ENCODE measurements around the gene LAMA2.

LAMA2 gene

DNA sequence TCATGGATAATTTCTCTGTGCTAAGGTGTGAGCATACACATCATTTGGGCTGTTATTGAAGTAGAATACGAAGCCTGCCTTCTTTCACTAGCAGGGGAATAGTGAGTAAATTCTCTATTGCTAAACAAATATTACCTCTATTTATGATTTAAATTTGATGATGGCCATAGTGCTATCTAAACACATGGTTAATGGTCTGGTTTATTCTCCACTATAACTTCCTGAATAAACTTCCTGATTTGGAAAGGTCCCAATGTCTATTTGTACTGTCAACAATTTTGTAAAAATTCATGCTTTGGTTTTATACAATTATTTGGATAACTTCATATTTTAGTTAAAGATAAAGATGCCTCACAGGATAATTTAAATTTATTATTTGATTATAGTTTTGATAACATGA is 426.2 kb downstream of the LAMA2 start:
- no peak for DNase-seq (ENCODE audit: low read depth)

DNA sequence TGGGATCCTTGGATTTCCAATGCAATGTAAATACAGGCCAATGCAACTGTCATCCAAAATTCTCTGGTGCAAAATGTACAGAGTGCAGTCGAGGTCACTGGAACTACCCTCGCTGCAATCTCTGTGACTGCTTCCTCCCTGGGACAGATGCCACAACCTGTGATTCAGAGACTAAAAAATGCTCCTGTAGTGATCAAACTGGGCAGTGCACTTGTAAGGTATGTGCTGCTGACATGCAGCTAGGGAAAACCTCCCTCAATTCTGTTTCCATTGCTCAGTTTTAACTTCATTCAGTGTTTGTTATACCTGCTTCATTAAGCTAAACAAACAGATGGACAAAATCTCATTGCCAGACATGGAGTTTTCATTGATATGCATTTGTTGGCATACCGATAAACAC is 429.9 kb downstream of the LAMA2 start:
- DNase-seq (ENCODE audit: low read depth) = peak; percentile 22

DNA sequence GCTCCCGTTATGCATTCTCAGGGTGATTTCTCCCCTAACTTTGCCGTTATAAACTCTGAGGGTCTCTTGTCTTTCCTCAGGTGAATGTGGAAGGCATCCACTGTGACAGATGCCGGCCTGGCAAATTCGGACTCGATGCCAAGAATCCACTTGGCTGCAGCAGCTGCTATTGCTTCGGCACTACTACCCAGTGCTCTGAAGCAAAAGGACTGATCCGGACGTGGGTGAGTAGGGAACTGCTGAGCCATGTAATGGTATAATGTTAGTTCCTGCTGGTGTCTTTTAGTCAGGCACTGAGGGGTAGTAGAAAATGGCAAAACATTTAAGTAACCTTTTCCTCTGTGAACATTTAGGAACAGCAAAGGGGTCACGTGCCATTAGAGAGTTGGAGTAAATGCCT is 431.6 kb downstream of the LAMA2 start:
- DNase-seq (ENCODE audit: low read depth) = no peak

DNA sequence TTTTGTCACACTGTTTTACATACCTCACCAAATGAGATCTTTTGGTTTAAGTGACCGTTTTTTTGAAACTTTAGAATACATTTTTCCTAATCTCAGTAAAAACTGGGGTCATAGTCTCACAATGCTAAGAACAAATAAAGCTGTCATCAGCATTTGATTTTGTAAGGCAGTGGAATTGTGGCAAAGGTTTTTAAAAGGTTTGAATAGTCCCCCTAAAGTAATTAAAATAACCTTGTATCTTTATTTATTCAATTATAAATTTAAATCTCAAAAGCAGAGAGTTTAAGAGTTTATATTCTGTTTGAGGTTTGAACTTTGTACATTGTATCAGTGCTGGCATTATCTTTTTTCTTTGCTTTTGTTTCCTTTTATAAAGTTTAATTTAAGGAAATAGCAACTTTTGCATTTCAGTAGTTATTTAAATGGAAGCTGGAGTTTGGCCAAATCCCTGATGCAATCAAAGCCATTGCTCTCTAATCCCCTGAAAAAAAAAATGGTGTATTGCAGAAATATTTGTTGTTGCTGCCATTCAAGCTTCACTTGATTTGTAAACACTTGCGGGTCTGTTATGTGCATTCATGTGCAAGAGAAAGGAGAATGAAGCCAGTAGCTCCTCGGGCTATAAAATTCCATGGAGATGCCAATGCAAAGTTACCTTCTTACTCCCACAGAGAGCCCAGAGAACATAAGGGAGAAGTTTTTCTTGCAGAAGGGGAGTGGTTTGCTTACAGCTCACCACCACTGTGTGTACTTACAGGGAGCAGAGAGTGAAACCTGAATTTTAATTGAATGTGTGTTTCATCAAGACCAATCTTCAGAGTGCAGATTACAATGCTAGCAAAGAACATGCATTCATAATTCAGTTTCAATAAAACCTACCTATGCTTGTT is 435.2 kb downstream of the LAMA2 start:
- DNase-seq (ENCODE audit: low read depth) = peak; percentile 13

DNA sequence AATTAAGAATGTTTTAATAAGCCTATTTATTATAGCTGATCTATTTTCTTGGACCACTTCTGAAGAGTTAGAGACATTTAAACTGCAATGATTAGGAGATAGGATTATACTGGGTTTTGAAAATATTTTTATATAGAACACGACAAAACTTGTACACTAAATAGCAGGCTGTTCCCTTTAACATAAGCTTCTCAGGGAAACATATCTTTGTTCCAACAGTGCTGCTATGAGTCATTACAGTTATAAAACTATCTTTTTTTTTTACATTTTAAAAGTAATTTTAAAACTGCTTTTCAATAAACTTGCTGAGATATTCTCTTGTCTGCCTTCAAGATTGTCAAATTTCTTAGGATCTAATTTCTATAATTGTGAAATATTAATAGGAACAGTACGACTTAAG is 438.0 kb downstream of the LAMA2 start:
- DNase-seq (ENCODE audit: low read depth) = no peak

DNA sequence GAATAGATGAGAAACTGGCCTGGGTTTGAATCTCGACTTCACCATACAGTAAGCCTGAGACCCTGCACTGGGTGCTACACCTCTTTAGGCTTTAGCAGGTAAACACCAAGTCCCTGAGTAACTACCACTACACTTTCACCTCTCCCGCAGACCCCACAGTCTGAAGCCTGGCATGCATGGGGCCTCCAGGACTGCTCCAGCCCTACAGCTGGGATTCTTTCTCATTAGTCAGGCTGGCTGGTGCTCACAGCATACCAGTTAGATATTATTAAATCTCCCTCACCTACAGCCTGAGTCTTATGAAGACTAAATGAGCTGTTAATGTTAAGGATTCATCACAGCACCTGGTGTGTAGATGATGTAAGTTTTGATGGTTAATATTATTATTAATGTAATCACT is 438.4 kb downstream of the LAMA2 start:
- no peak for DNase-seq (ENCODE audit: low read depth)

DNA sequence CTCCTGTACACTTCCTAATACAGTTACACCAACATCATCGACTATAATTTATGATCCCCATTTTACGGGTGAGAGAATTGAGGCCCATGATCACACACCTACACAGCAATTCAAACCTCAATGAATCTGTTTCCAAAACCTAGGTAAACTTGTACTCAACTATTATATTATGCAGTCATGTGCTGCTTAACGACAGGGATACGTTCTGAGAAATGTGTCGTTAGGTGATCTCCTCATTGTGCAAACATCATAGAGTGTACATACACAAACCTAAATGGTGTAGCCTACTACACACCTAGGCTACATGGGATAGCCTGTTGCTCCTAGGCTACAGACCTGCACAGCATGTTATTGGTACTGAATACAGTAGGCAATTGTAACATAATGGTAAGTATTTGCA is 441.4 kb downstream of the LAMA2 start:
- DNase-seq (ENCODE audit: low read depth) = no peak

DNA sequence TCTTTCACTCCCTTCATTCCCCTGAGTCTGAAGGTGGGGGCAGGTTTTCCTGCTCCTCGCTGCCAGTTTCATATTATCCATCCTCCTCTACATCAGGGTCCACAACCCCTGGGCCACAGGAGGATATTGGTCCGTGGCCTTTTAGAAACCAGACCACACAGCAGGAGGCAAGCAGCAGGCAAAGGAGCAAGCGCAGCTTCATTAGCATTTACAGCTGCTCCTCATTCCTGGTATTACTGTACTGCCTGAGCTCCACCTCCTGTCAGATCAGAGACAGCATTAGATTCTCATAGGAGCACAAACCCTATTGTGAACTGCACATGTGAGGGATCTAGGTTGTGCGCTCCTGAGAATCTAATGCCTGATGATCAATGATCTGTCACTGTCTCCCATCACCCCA is 446.7 kb downstream of the LAMA2 start:
- DNase-seq (ENCODE audit: low read depth) = no peak

DNA sequence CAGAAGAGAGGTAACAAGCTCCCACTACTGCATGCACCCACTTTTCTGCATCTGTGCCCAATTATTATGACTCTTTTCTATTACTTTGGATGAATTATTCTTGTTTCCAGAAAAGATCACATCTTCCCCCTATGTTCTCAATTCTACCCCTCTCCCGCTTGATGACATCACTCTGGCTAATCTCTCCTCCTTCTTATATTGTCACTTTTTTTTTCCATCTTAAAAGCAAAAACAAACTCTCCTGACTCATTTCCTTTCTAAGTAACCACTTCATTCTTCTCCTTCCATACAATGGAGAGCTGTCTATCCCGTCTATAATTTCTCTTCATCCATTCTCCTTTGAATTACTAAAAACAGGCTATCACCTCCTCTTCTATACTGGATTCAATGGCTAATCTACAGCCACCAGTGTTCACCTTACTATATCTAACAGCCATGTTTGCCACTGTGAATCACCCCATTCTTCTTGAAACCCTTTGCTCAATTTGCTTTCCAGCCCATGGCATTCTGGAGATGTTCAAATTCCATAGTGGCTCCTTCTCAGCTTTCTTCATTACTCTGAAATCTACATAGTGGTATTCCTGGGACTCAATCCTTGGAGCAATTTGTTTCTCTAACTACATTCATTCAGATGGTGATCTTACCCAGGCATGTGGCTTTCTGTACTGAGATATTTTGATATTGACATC is 448.7 kb downstream of the LAMA2 start:
- DNase-seq (ENCODE audit: low read depth) = peak; percentile 36

DNA sequence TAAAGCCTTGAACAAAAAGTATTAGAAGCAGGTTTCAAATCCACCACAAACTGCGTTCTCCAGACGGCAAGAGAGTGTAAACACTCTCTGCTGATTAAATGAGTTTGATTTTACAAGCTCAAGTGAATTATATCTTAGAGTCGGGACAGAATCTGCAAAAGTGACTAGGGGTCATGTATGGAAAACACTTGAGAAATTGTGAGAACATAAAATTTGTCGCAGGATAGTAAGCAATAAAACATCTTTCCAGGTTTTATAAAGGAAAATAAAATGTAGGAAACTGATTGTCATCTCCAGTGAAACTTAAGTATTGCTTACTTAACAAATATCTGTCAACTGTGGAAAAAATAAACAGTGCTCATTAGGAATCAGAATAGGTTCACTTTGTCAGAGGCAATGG is 452.9 kb downstream of the LAMA2 start:
- no peak for DNase-seq (ENCODE audit: low read depth)

DNA sequence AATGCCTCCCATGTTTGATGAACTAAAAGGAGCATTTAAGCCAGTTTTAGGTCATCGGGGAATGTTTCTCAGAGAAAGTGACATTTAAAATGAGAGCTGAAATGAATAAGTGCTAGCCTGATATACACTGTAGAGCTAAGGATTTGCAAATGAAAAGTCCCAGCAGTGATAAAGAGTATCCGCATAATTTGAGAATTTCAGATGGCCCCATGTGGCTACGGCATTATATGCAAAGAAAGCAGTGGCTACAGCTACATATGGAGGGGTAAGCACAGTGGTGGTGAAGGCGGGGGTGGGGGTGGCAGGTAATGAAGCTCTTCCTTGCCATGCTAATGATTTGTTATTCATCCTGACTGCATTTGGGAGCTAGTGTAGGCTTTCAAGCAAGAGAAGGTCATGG is 455.7 kb downstream of the LAMA2 start:
- no peak for DNase-seq (ENCODE audit: low read depth)

DNA sequence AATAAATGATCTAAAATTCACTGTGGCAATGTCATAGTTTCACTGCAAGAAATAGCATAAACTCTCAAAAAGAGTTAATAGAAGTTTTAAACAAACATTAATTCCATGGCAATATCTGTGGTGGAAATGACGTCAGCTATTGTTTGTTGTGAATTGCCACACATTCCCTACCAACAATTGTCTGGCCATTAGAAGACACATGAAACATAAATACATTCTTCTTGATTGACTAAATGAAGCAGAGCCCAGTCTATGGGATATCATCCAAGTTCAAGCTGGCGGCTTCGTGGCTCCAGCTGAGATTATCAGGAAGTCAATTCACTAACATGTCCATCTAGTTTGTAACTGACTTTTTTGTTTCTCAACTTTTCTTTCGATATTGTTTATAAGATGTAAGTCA is 458.0 kb downstream of the LAMA2 start:
- DNase-seq (ENCODE audit: low read depth) = peak; percentile 76

DNA sequence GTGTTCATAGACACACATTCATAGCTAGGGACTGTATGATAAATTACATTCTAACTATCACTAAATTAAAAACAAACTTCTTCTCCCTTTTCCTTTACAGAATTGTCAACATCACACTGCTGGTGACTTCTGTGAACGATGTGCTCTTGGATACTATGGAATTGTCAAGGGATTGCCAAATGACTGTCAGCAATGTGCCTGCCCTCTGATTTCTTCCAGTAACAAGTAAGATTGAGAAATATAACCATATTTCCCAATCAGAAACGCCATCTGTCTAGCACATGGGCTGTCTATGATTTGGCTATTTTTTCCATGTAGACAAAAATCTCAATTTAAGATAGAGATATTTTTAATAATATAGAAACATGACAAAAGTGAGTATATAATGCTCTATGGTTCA is 459.3 kb downstream of the LAMA2 start:
- no peak for DNase-seq (ENCODE audit: low read depth)

DNA sequence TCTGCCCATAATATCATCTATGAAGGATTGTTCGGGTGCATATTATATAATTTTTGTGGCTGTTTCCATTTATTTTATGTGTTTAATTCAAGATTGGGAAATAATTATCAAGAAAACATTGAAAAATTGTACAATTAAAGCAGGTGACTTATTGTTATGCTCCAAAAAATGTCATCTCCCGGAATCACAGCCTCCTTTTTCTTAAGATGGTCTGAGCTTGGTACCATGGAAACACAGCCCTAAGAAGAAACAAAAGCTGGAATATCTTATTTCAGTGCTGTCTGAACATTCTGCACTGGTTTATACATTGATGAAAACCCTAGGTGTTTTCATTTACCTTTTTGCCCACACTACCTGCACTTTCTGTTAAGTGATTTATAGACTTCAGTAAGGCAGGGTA is 459.9 kb downstream of the LAMA2 start:
- DNase-seq (ENCODE audit: low read depth) = no peak

DNA sequence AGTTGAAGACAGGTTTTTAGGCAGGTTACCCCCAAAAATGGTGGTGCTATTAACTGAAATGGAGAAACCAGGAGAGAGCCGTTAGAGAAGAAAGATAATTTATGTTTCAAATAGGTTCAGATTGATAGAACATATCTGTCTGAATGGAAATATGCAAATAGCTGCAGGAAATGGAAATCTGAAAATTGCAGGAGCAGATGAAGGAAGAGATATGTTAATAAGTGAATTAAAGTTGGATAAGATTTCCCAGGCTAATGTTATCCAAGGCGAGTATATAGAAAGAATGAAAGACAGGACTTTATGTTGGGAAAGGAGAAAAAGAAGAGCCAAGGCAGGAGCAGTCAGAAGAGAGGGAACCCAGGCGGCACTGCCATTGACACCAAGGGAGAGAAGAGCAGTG is 461.4 kb downstream of the LAMA2 start:
- DNase-seq (ENCODE audit: low read depth) = no peak

DNA sequence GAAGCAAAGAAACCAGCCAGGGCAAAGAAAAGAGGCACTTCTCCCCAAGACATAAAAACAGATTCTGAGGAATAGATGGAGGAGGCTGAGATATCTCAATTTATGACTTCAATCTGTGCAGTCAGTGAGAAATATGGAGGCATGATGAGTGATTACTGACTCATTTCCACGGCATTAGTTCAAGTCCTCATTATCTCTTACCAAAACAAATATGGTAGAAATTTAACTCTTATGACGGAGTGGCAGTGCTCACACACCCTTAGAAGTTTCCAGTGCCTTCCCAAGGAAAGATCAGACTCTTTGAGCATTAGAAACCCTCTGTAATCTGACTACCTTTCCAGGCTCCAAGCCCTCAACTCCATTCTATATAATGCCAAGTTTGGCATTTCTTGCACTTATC is 463.0 kb downstream of the LAMA2 start:
- DNase-seq (ENCODE audit: low read depth) = peak; percentile 79

DNA sequence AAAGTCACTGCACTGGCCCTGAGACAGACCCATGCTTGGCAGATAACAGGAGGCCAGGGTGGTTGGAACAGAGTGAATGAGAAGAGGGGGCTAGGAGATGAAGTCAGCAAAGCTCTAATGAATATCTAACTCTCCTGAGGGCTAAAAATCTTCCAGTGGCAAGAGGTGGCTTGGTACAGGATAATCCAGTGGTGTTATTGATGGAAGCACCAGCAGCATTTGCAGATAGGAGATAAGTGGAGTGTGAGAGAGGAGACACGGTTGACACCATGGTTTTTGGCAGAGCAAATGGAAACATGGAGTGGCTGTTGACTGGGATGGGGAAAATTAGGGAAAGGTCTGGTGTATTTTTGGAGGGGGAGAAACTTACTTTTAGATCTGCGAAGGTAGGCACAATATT is 464.0 kb downstream of the LAMA2 start:
- DNase-seq (ENCODE audit: low read depth) = no peak

DNA sequence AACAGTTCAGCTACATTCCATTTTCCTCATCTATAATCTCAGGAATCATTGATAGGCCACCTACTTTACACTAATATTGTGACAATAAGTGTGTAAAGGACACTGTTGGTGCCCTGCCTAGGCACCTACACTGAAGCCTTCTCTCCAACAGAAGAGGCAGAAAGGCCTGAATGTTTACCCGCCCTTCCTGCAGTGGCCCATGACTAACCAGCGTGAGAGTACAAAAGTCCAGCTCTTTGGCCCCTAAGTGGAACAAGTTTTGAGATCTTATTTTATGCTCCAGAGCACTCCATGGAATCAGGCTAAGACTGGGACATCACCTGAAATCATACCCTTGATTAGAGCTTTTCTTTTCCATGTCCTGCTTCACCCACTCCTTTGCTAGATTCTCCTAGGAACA is 467.3 kb downstream of the LAMA2 start:
- DNase-seq (ENCODE audit: low read depth) = no peak

DNA sequence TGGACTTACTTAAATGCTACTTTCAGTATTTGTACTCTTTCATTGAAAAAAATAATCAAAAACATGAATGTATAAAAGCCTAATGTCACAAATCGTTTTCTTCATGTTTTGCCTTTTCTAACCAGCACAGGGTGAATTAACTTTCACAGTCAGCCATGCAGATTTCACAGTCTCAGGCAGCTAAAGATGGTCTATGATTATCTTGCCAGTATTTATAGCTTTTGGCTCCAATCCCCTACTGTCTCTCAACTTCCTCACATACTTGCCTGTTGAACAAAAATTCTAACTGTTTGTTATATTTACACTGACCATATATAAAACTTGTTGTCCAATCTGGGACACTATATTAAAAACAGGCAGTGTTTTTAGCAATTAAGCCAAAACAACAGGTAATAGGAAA is 468.9 kb downstream of the LAMA2 start:
- DNase-seq (ENCODE audit: low read depth) = no peak

DNA sequence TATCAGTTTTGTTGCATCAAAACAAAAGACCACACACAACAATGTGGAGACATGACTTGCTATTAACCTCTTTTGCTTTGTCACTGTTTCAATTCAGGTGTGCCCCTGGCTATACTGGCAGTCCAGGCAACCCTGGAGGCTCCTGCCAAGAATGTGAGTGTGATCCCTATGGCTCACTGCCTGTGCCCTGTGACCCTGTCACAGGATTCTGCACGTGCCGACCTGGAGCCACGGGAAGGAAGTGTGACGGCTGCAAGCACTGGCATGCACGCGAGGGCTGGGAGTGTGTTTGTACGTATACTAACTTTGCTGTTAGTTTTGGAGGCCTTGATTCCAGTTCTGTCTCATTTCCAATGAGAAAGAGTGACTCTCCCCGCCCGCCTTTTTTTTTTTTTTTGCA is 470.1 kb downstream of the LAMA2 start:
- no peak for DNase-seq (ENCODE audit: low read depth)

DNA sequence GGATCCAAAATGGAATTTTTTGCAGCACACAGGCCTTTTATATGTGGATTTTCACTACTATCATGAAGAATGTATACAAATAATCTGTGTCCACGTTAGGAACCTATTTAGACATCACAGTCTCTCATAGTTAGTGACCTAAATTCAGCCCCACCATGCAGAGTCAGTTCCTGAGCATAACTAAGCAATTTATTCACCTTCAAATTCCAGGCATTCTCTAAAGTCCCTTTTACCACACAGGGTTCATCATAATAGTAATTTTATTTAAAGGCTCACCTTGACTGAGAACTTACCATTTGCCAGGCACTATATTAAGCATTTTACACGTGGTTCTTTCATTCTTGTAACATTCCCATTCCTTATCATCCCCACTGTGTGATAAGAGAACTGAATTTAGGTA is 473.2 kb downstream of the LAMA2 start:
- no peak for DNase-seq (ENCODE audit: low read depth)

DNA sequence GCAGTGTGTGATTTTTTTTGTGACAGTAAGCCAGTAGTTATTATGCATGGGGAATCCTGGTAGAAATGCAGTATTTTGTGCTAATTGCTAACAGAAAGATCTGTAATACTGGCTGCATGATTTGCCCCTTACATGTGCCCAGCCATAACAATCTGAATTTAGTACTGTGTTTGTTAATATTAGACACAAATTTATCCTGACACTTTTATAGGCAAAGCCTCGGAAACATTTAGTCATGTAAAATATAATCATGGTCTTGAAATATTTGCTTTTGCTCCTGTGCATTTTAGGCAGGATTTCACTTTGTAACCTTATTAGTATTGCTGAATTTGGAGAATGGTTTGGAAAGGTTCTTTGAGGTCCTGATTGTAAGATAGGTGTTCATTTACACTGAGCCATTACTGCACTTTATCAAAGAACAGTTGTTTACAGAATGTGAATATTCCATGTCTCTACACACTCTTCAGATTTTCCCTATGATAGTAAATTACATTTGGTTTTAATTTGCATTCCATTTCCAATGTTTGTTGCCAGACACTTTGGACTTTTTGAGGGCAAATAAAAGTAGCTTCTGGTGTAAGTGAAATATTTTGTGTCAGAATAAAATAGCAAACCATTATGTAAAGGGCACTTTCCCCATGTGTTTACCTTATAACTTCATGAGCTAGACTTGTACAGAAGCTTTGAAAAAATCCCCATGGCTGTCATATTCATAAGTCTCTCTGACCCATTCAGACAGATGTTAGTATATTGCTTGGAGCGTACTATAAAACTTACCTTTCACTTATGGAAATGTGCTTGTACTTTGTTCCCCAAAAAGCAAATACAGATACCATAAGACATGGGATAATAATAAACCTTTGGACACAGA is 477.1 kb downstream of the LAMA2 start:
- no peak for DNase-seq (ENCODE audit: low read depth)

DNA sequence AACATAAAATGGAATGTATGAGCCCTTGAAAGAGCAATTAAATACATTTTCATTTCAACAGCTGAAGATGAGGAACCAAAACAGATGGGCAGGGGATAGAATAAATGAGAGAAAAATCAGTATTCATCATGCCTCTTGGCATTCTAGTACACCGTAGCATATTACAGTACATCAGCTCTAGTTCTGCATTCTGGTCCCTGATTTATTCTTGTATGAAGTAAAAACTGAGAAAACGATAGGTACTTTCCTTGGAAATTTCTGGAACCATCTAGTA is 477.7 kb downstream of the LAMA2 start:
- no peak for DNase-seq (ENCODE audit: low read depth)
